Muscle layer of duodenum (tissue), 2 donors: ENCODE measurements around the gene ALDH18A1.
A peak's percentile ranks its signal among the peaks of the same experiment; 100 is the strongest.
"Not testable (repeated sequence)": the region's sequence is repeated elsewhere in the genome, so short reads cannot be mapped to it uniquely, and the experiment has no call there.

Experiments
- H3K27ac ChIP-seq: one replicate; pipeline ENCODE4 v1.7.0; 2013; ENCODE audit warnings: mild to moderate bottlenecking, low read length
- H3K27me3 ChIP-seq: one replicate; pipeline ENCODE4 v1.7.0; 2013; ENCODE audit warnings: low read depth, mild to moderate bottlenecking, control low read depth, low read length
- H3K36me3 ChIP-seq, 2 donors: one replicate each; pipeline ENCODE4 v1.7.0; 2013; ENCODE audit warnings: low read length in 2 of 2, control low read depth in 1 of 2, mild to moderate bottlenecking in 1 of 2; ENCODE audit not compliant: insufficient read depth in 2 of 2, control insufficient read depth in 1 of 2
- H3K4me1 ChIP-seq, 2 donors: one replicate each; pipeline ENCODE4 v1.7.0; 2013; ENCODE audit warnings: low read length in 2 of 2, mild to moderate bottlenecking in 2 of 2, control low read depth in 1 of 2, moderate library complexity in 1 of 2; ENCODE audit not compliant: insufficient read depth in 2 of 2, control insufficient read depth in 1 of 2
- H3K4me3 ChIP-seq, 2 donors: one replicate each; pipeline ENCODE4 v1.7.0; 2013; ENCODE audit warnings: low read length in 2 of 2, low read depth in 1 of 2, mild to moderate bottlenecking in 1 of 2
- H3K9me3 ChIP-seq, 2 donors: one replicate each; pipeline ENCODE4 v1.7.0; 2013; ENCODE audit warnings: low read length in 2 of 2, control low read depth in 1 of 2, mild to moderate bottlenecking in 1 of 2; ENCODE audit not compliant: control insufficient read depth in 1 of 2
- donor health status: healthy.

ALDH18A1 gene

GRCh38 chr10:95674643-95675042, 18.1 kb upstream of the ALDH18A1 start:
- Histone ChIP-seq H3K27ac (no peak overlapping the region), H3K27me3 (no peaks in the 10 kb centered on the region), H3K36me3 (peaks cover 10 to 21% of the 10 kb centered on the region in 2 donors), H3K4me3 (no peak overlapping the region), H3K4me1 (no peaks in the 10 kb centered on the region), H3K9me3 (no peaks in the 10 kb centered on the region)

- H3K27me3 ChIP-seq, H3K9me3 ChIP-seq, H3K27ac ChIP-seq, H3K4me3 ChIP-seq, H3K4me1 ChIP-seq: not testable (repeated sequence)
- peaks cover 11 to 21% of the 10 kb centered on the region in 2 donors for H3K36me3 ChIP-seq
These were observed 16.1 kb upstream of the ALDH18A1 start for GRCh38 chr10:95672641-95673040.

GRCh38 chr10:95664543-95664942, 8.0 kb upstream of the ALDH18A1 start:
- Histone ChIP-seq H3K27ac (no peak overlapping the region), H3K36me3 (peaks cover 0 to 11% of the 10 kb centered on the region in 2 donors), H3K4me1 (peaks cover 0 to 6% of the 10 kb centered on the region in 2 donors), H3K9me3 (no peaks in the 10 kb centered on the region), H3K4me3 (no peak overlapping the region), H3K27me3 (no peaks in the 10 kb centered on the region)

GRCh38 chr10:95663496-95663895, 7.0 kb upstream of the ALDH18A1 start:
- H3K9me3 ChIP-seq, result no peaks in the 10 kb centered on the region
- no peak overlapping the region for H3K27ac ChIP-seq
- peaks cover 0 to 5% of the 10 kb centered on the region in 2 donors for H3K36me3 ChIP-seq
- peaks cover 0 to 6% of the 10 kb centered on the region in 2 donors for H3K4me1 ChIP-seq
- no peaks in the 10 kb centered on the region for H3K27me3 ChIP-seq
- H3K4me3 ChIP-seq, result no peak overlapping the region

- H3K27ac ChIP-seq, result no peak overlapping the region
- H3K36me3 ChIP-seq, result peaks cover 0 to 4% of the 10 kb centered on the region in 2 donors
- no peak overlapping the region for H3K4me3 ChIP-seq
- no peaks in the 10 kb centered on the region for H3K9me3 ChIP-seq
- no peaks in the 10 kb centered on the region for H3K27me3 ChIP-seq
- H3K4me1 ChIP-seq, result peaks cover 0 to 6% of the 10 kb centered on the region in 2 donors
These were observed 5.3 kb upstream of the ALDH18A1 start for GRCh38 chr10:95661818-95662217.

- no peaks in the 10 kb centered on the region for H3K36me3 ChIP-seq
- H3K27ac ChIP-seq, result no peak overlapping the region
- no peaks in the 10 kb centered on the region for H3K27me3 ChIP-seq
- peaks cover 4 to 6% of the 10 kb centered on the region in 2 donors for H3K4me1 ChIP-seq
- H3K9me3 ChIP-seq, result no peaks in the 10 kb centered on the region
- H3K4me3 ChIP-seq, result no peak overlapping the region
These were observed 3.8 kb upstream of the ALDH18A1 start for GRCh38 chr10:95660283-95660682.

- no peak overlapping the region for H3K27ac ChIP-seq
- H3K27me3 ChIP-seq, result no peaks in the 10 kb centered on the region
- peak overlapping the region; percentile 69 to 84 for H3K4me3 ChIP-seq
- H3K36me3 ChIP-seq, result peaks cover 0 to 9% of the 10 kb centered on the region in 2 donors
- H3K9me3 ChIP-seq, result no peaks in the 10 kb centered on the region
- H3K4me1 ChIP-seq, result peaks cover 0 to 4% of the 10 kb centered on the region in 2 donors
These were observed 739 bp upstream of the ALDH18A1 start for GRCh38 chr10:95657250-95657649.

GRCh38 chr10:95655571-95656290, 780 bp downstream of the ALDH18A1 start:
- Histone ChIP-seq H3K4me1 (peaks cover 0 to 4% of the 10 kb centered on the region in 2 donors), H3K9me3 (peaks cover 0 to 3% of the 10 kb centered on the region in 2 donors), H3K4me3 (peak overlapping the region; percentile 69 to 84), H3K36me3 (peaks cover 0 to 20% of the 10 kb centered on the region in 2 donors), H3K27me3 (no peaks in the 10 kb centered on the region), H3K27ac (peak overlapping the region; percentile 50)

GRCh38 chr10:95653895-95654294, 2.6 kb downstream of the ALDH18A1 start:
- Histone ChIP-seq H3K4me3 (no peak overlapping the region), H3K36me3 (peaks cover 1 to 21% of the 10 kb centered on the region in 2 donors), H3K4me1 (peaks cover 0 to 4% of the 10 kb centered on the region in 2 donors), H3K27ac (no peak overlapping the region), H3K9me3 (peaks cover 0 to 3% of the 10 kb centered on the region in 2 donors), H3K27me3 (no peaks in the 10 kb centered on the region)

GRCh38 chr10:95651346-95652060, 5.0 kb downstream of the ALDH18A1 start:
- Histone ChIP-seq H3K27me3 (no peaks in the 10 kb centered on the region), H3K4me1 (peaks cover 0 to 4% of the 10 kb centered on the region in 2 donors), H3K9me3 (peaks cover 0 to 3% of the 10 kb centered on the region in 2 donors), H3K4me3 (no peak overlapping the region), H3K27ac (no peak overlapping the region), H3K36me3 (peaks cover 10 to 33% of the 10 kb centered on the region in 2 donors)

- H3K9me3 ChIP-seq, result peaks cover 0 to 3% of the 10 kb centered on the region in 2 donors
- no peaks in the 10 kb centered on the region for H3K27me3 ChIP-seq
- no peak overlapping the region for H3K27ac ChIP-seq
- H3K4me1 ChIP-seq, result no peaks in the 10 kb centered on the region
- peaks cover 10 to 41% of the 10 kb centered on the region in 2 donors for H3K36me3 ChIP-seq
- no peak overlapping the region for H3K4me3 ChIP-seq
These were observed 6.3 kb downstream of the ALDH18A1 start for GRCh38 chr10:95650232-95650631.
